Kidney (tissue), 14 donors: Measurements from ENCODE around the gene GALNT14. TPM values are rescaled to one million over a fixed set of nuclear protein-coding genes. Genes with fewer than 3 reads are reported as not detected.

Experiments used
- DNase-seq, 5 donors: peaks; one replicate each; pipeline ENCODE4 v3.0.0-alpha.2; 2013 to 2020
- FAIRE-seq: peaks from 2 replicates; lab custom pipeline; 2012; peaks lifted over from hg19 to GRCh38; lab: Jason Lieb, UNC
- H3K27ac ChIP-seq, 2 donors: one replicate each; pipeline ENCODE4 v1.7.0; 2013; ENCODE audit warnings: low read depth in 2 of 2, low read length in 2 of 2, inconsistent platforms in 1 of 2
- H3K27me3 ChIP-seq: one replicate; pipeline ENCODE4 v1.7.1; 2013; ENCODE audit warnings: low read length, inconsistent platforms; ENCODE audit not compliant: control insufficient read depth, insufficient read depth
- H3K36me3 ChIP-seq, 3 donors: one replicate each; pipeline versions ENCODE4 v1.7.0 to v1.7.1; 2013; ENCODE audit warnings: low read length in 3 of 3, control low read depth in 1 of 3, inconsistent platforms in 1 of 3; ENCODE audit not compliant: insufficient read depth in 3 of 3, control insufficient read depth in 2 of 3
- H3K4me1 ChIP-seq, 3 donors: one replicate each; pipeline versions ENCODE4 v1.7.0 to v1.7.1; 2013; ENCODE audit warnings: low read length in 3 of 3, inconsistent platforms in 1 of 3, low read depth in 1 of 3; ENCODE audit not compliant: control insufficient read depth in 2 of 3, insufficient read depth in 2 of 3
- H3K4me3 ChIP-seq, 3 donors: one replicate each; pipeline versions ENCODE4 v1.7.0 to v1.8.1; 2013; ENCODE audit warnings: low read length in 3 of 3, control low read depth in 1 of 3, inconsistent platforms in 1 of 3
- H3K9ac ChIP-seq, 3 donors: one replicate each; pipeline versions ENCODE4 v1.7.0 to v1.7.1; 2013; ENCODE audit warnings: low read length in 3 of 3, control low read depth in 1 of 3, inconsistent platforms in 1 of 3
- H3K9me3 ChIP-seq, 3 donors: one replicate each; pipeline versions ENCODE4 v1.7.0 to v1.7.1; 2013; ENCODE audit warnings: low read length in 3 of 3, control low read depth in 1 of 3, inconsistent platforms in 1 of 3; ENCODE audit not compliant: control insufficient read depth in 2 of 3, insufficient read depth in 1 of 3
- CTCF ChIP-seq: IDR thresholded peaks from 3 replicates; pipeline ENCODE4 v1.5.1; 2012; ENCODE audit warnings: mild to moderate bottlenecking, moderate library complexity, borderline replicate concordance; ENCODE audit not compliant: insufficient read depth; ENCODE audit errors: extremely low read depth
- intact Hi-C: fragments of 100-400 bp; cut with DNase I; formaldehyde crosslinking; loops from one replicate; pipeline ENCODE4 v1.11.1; 2022
- polyA plus RNA-seq: library from polyadenylated mRNA; stranded (reverse); fragments of 350-450 nt; fragmentation: Illumina TruSeq; extraction: RNeasy Lipid Tissue Mini Kit (QIAGEN cat#74804); gene quantifications from one replicate; pipeline ENCODE4 v1.2.3, GENCODE V29; 2014; ENCODE audit warnings: low read depth, low replicate concordance; ENCODE audit not compliant: insufficient read depth
- total RNA-seq: library from RNA; stranded (reverse); fragmentation: NEBNext Ultra II Directional; extraction: Animal tissue kit (Norgen Biotek cat#: 25700); gene quantifications from one replicate; pipeline ENCODE4 v1.2.1, GENCODE V29; 2021
- donor health status: control.
- donor health status: control.
- donor health status: control.
- donor health status: control.
- donor health status: control.
- donor health status: DM: yes; HTN: yes; CAD: no.
- donor health status: Normal renal cell carcinoma (clear cell type).

Gene GALNT14
- total and polyA plus RNA-seq, 2 donors from 2014 or later = 84.6 to 90.3 TPM

DNA sequence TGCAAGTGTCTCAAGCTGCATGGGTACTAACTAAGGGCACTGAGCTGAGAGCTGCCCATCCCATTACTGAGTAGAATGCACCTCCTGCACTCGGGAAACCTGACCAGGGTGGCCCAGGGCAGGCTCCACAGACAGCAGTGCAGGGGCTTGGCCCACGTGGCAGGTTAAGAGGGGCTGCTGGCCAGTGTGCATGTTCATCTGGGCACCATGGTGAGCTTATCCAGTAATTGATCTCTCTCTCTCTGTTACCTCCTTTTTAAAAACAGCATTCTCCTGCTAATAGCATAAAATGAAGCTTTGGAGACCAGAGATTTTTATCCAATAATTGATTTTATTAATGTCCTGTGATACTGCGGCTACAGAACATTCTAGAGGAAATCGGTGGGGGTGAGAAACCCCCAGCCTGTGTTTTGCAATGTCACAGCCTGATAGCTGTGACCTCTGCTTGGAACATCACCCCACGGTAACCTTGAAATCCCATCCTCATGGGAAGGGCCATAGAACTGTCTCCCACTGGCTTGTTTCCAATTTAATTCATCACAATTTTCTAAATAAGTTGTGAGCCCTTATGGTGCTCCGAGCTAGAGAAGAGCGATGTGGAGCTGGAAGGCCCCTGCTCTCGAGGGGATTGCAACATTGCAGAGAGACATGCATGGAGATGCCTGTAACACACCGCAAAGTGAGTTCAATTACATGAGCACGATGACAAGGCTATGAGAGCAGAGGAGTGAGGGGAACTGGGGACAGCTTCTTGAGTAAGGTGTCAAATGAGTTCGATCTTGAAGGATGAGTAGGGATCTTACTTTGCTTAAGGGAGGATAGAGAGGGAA is 143.8 kb downstream of the GALNT14 start:
- H3K4me3 ChIP-seq = no peak overlapping the region
- TF ChIP-seq CTCF = no peak
- H3K27ac ChIP-seq = no peak overlapping the region
- H3K9ac ChIP-seq = no peak overlapping the region
- FAIRE-seq = no peak
- no peak for DNase-seq
- peaks cover 0 to 13% (median 3%) of the 10 kb centered on the region in 3 donors for H3K4me1 ChIP-seq
- no peaks in the 10 kb centered on the region for H3K36me3 ChIP-seq
- H3K9me3 ChIP-seq = no peaks in the 10 kb centered on the region
- intact Hi-C loops = no loop called here
- H3K27me3 ChIP-seq = no peaks in the 10 kb centered on the region

GRCh38 chr2:30992781-30993180 is 145.5 kb downstream of the GALNT14 start:
- no peaks in the 10 kb centered on the region for H3K27me3 ChIP-seq
- no peak overlapping the region for H3K4me3 ChIP-seq
- peaks cover 0 to 13% (median 3%) of the 10 kb centered on the region in 3 donors for H3K4me1 ChIP-seq
- H3K36me3 ChIP-seq = no peaks in the 10 kb centered on the region
- no peak overlapping the region for H3K9ac ChIP-seq
- DNase-seq = no peak
- H3K9me3 ChIP-seq = no peaks in the 10 kb centered on the region
- H3K27ac ChIP-seq = no peak overlapping the region
- no peak for TF ChIP-seq CTCF
- intact Hi-C loops = no loop called here
- FAIRE-seq = no peak

GRCh38 chr2:30990671-30991070 is 147.6 kb downstream of the GALNT14 start:
- H3K9ac ChIP-seq = no peak overlapping the region
- DNase-seq = no peak

More at GRCh38 chr2:30990671-30991070, 147.6 kb downstream of the GALNT14 start:
- H3K9me3 ChIP-seq = no peaks in the 10 kb centered on the region
- TF ChIP-seq CTCF = no peak
- FAIRE-seq = no peak
- H3K4me3 ChIP-seq = no peak overlapping the region
- no peaks in the 10 kb centered on the region for H3K27me3 ChIP-seq
- peaks cover 2 to 13% (median 3%) of the 10 kb centered on the region in 3 donors for H3K4me1 ChIP-seq
- H3K27ac ChIP-seq = no peak overlapping the region
- intact Hi-C loops = no loop called here
- H3K36me3 ChIP-seq = peaks cover 0 to 9% (median 0%) of the 10 kb centered on the region in 3 donors
